CD14-positive monocyte (primary cell): ENCODE measurements around the gene PPOX. TPM values are rescaled to one million over a fixed set of nuclear protein-coding genes. Genes with fewer than 3 reads are reported as not detected.

Source experiments
- DNase-seq, 3 donors: peaks; one replicate each; pipeline ENCODE4 v3.0.0-alpha.2; 2011 to 2022
- H2AFZ ChIP-seq: 2 replicates; pipeline ENCODE4 v1.6.0; 2012; ENCODE audit warnings: mild to moderate bottlenecking, low read depth, low read length, inconsistent platforms; ENCODE audit not compliant: insufficient read depth, poor library complexity, severe bottlenecking
- H3K27ac ChIP-seq, 2 donors: 1 replicate in 1 of 2; 2 replicates in 1 of 2; pipeline ENCODE4 v1.5.1; 2012 to 2013; ENCODE audit warnings: low read length in 2 of 2, control low read depth in 1 of 2, inconsistent platforms in 1 of 2, low read depth in 1 of 2, mild to moderate bottlenecking in 1 of 2
- H3K27me3 ChIP-seq, 2 donors: one replicate each; pipeline versions ENCODE4 v1.6.0 to v1.6.1; 2011 to 2013; ENCODE audit warnings: low read length in 2 of 2; ENCODE audit not compliant: control insufficient read depth in 2 of 2, insufficient read depth in 2 of 2
- H3K36me3 ChIP-seq, 2 donors: replicated peaks in 1 of 2; 1 replicate in 1 of 2; 2 replicates in 1 of 2; pipeline versions ENCODE4 v1.5.1 to v1.6.1; 2012 to 2013; ENCODE audit warnings: low read length in 2 of 2, control low read depth in 1 of 2, inconsistent platforms in 1 of 2, mild to moderate bottlenecking in 1 of 2; ENCODE audit not compliant: insufficient read depth in 2 of 2, control insufficient read depth in 1 of 2
- H3K4me1 ChIP-seq, 2 donors: 1 replicate in 1 of 2; 2 replicates in 1 of 2; pipeline versions ENCODE4 v1.5.1 to v1.6.1; 2012 to 2013; ENCODE audit warnings: low read length in 2 of 2, control low read depth in 1 of 2, inconsistent platforms in 1 of 2, mild to moderate bottlenecking in 1 of 2, moderate library complexity in 1 of 2; ENCODE audit not compliant: insufficient read depth in 2 of 2, control insufficient read depth in 1 of 2
- H3K4me2 ChIP-seq: replicated peaks from 2 replicates; pipeline ENCODE3; 2012; ENCODE audit warnings: low read length, moderate library complexity, mild to moderate bottlenecking; ENCODE audit not compliant: poor library complexity, severe bottlenecking; ENCODE audit errors: extremely low read depth
- H3K4me3 ChIP-seq, 3 experiments: fragments of 200-600 bp in 1 of 3; sonication (generic) in 1 of 3; replicated peaks in 1 of 3; 1 replicate in 2 of 3; 2 replicates in 1 of 3; pipeline ENCODE4 v1.5.1; 2011 to 2013; ENCODE audit warnings: low read length in 3 of 3, mild to moderate bottlenecking in 3 of 3, control low read depth in 2 of 3, low read depth in 2 of 3, inconsistent platforms in 1 of 3, moderate library complexity in 1 of 3
- H3K79me2 ChIP-seq: 2 replicates; pipeline ENCODE4 v1.6.0; 2012; ENCODE audit warnings: mild to moderate bottlenecking, control low read depth, inconsistent platforms, low read length, moderate library complexity; ENCODE audit not compliant: insufficient read depth
- H3K9ac ChIP-seq: 2 replicates; pipeline ENCODE4 v1.6.0; 2017; ENCODE audit warnings: low read length, mild to moderate bottlenecking; ENCODE audit not compliant: insufficient read depth, poor library complexity, severe bottlenecking
- H3K9me3 ChIP-seq, 2 donors: replicated peaks in 1 of 2; 1 replicate in 1 of 2; 2 replicates in 1 of 2; pipeline versions ENCODE4 v1.5.1 to v1.6.1; 2012 to 2013; ENCODE audit warnings: low read length in 2 of 2, control low read depth in 1 of 2; ENCODE audit not compliant: control insufficient read depth in 1 of 2, insufficient read depth in 1 of 2
- H4K20me1 ChIP-seq: 2 replicates; pipeline ENCODE4 v1.6.0; 2012; ENCODE audit warnings: mild to moderate bottlenecking, low read length, control low read depth, moderate library complexity; ENCODE audit not compliant: insufficient read depth
- H3K27ac Mint-ChIP-seq, 7 donors: one replicate each; pipeline ENCODE4 v1.8.0; 2020; ENCODE audit warnings: mild to moderate bottlenecking in 7 of 7, mixed read lengths in 7 of 7, moderate library complexity in 6 of 7, inconsistent platforms in 2 of 7
- H3K27me3 Mint-ChIP-seq, 3 donors: one replicate each; pipeline ENCODE4 v1.8.0; 2021 to 2022; ENCODE audit warnings: low read depth in 3 of 3, mild to moderate bottlenecking in 3 of 3, mixed read lengths in 3 of 3, moderate library complexity in 3 of 3, inconsistent platforms in 1 of 3
- H3K36me3 Mint-ChIP-seq, 2 donors: one replicate each; pipeline ENCODE4 v1.8.0; 2020; ENCODE audit warnings: mixed read lengths in 2 of 2, inconsistent platforms in 1 of 2, mild to moderate bottlenecking in 1 of 2
- H3K4me1 Mint-ChIP-seq: one replicate; pipeline ENCODE4 v1.8.0; 2020; ENCODE audit warnings: mild to moderate bottlenecking, mixed read lengths
- H3K4me3 Mint-ChIP-seq, 2 donors: one replicate each; pipeline ENCODE4 v1.8.0; 2020; ENCODE audit warnings: mild to moderate bottlenecking in 2 of 2, mixed read lengths in 2 of 2, moderate library complexity in 1 of 2
- H3K9me3 Mint-ChIP-seq, 7 donors: one replicate each; pipeline ENCODE4 v1.8.0; 2020 to 2022; ENCODE audit warnings: mixed read lengths in 7 of 7, mild to moderate bottlenecking in 6 of 7, moderate library complexity in 6 of 7, inconsistent platforms in 2 of 7
- CTCF ChIP-seq: fragments of 200-600 bp; IDR thresholded peaks from one replicate; pipeline ENCODE4 v1.8.0; 2022; ENCODE audit warnings: antibody characterized with exemption, mild to moderate bottlenecking
- WGBS: methylation state at CpG from one replicate; pipeline ENCODE4 v1.1.5; 2013; ENCODE audit warnings: missing lambda C conversion rate; ENCODE audit not compliant: insufficient coverage; 5-methylcytosine and 5-hydroxymethylcytosine counted together
- intact Hi-C, 2 donors: fragments of 100-400 bp; cut with micrococcal nuclease; formaldehyde crosslinking; loops; one replicate each; pipeline versions ENCODE4 v1.15.0 to v1.15.1; 2023
- polyA plus RNA-seq, 3 donors: library from polyadenylated mRNA; depleted of rRNA in 1 of 3; unstranded in 2 of 3; stranded (reverse) in 1 of 3; fragments of 300-500 nt in 2 of 3; fragments of >200 nt in 1 of 3; fragmentation: Illumina TruSeq in 2 of 3; gene quantifications; 1 replicate in 2 of 3; 2 replicates in 1 of 3; pipeline ENCODE4 v1.2.3, GENCODE V29; 2012 to 2021

The PPOX gene
- polyA plus RNA-seq, 3 donors: 10.5 to 42.6 (median 10.8) TPM

GRCh38 chr1:161153176-161153575, 13.1 kb upstream of the PPOX start:
- TF ChIP-seq CTCF: no peak
- H2AFZ ChIP-seq: peak overlapping the region; percentile 87
- H3K36me3 Mint-ChIP-seq: peaks cover 10 to 21% of the 10 kb centered on the region in 2 donors
- peak overlapping the region; percentile 81 for H3K4me2 ChIP-seq
- peaks cover 19% of the 10 kb centered on the region for H3K4me1 Mint-ChIP-seq
- peak overlapping the region; percentile 94 to 98 for H3K4me3 Mint-ChIP-seq
- H3K79me2 ChIP-seq: peaks cover 20% of the 10 kb centered on the region
- H3K27ac Mint-ChIP-seq: peak overlapping the region; percentile 48 to 100 (median 99)
- H3K27me3 Mint-ChIP-seq: no peaks in the 10 kb centered on the region
- no peaks in the 10 kb centered on the region for H3K9me3 Mint-ChIP-seq
- DNase-seq: no peak
- H3K27ac ChIP-seq: peak overlapping the region in 1 of 2 donors; percentile 96
- H3K4me1 ChIP-seq: peaks cover 14 to 16% of the 10 kb centered on the region in 2 donors
- H3K9me3 ChIP-seq: no peaks in the 10 kb centered on the region
- H3K36me3 ChIP-seq: peaks cover 13 to 15% of the 10 kb centered on the region in 2 donors
- H4K20me1 ChIP-seq: no peaks in the 10 kb centered on the region
- no CpG with 5 or more reads among the region's 9 CpGs for WGBS
- intact Hi-C loops: loop anchor here in 1 of 2 donors (5.0 kb wide), 1 partner anchor 36 kb away; the partner anchor contains the start of genes NIT1 and PFDN2
- H3K27me3 ChIP-seq: no peaks in the 10 kb centered on the region
- H3K9ac ChIP-seq: peak overlapping the region; percentile 88
- peak overlapping the region; percentile 80 to 98 (median 95) for H3K4me3 ChIP-seq

- Mint-ChIP-seq H3K9me3 (no peaks in the 10 kb centered on the region), H3K4me3 (peak within 1 kb of the TSS; percentile 94 to 98), H3K36me3 (peaks cover 10 to 24% of the 10 kb centered on the region in 2 donors), H3K27ac (peak within 1 kb of the TSS; percentile 98 to 100 (median 100)), H3K4me1 (peaks cover 23% of the 10 kb centered on the region), H3K27me3 (no peaks in the 10 kb centered on the region)
- intact Hi-C loops: loop anchor here in 1 of 2 donors (5.0 kb wide), 1 partner anchor 37 kb away; the partner anchor contains the start of genes NIT1 and PFDN2
- H3K79me2 ChIP-seq: peaks cover 20% of the 10 kb centered on the region
- H3K9me3 ChIP-seq: no peaks in the 10 kb centered on the region
- H3K9ac ChIP-seq: peak within 1 kb of the TSS; percentile 88
- WGBS: under 1% methylated on average over 27 of the region's 33 CpGs
- peak within 1 kb of the TSS; percentile 87 for H2AFZ ChIP-seq
- H3K4me2 ChIP-seq: peak within 1 kb of the TSS; percentile 81
- peaks cover 17 to 20% of the 10 kb centered on the region in 2 donors for H3K36me3 ChIP-seq
- H3K27me3 ChIP-seq: no peaks in the 10 kb centered on the region
- peak; percentile 87 to 92 (median 91) for DNase-seq
- peaks cover 16 to 22% of the 10 kb centered on the region in 2 donors for H3K4me1 ChIP-seq
- H3K27ac ChIP-seq: peak within 1 kb of the TSS; percentile 96 to 98
- H3K4me3 ChIP-seq: peak within 1 kb of the TSS; percentile 80 to 98 (median 95)
- TF ChIP-seq CTCF: no peak
- no peaks in the 10 kb centered on the region for H4K20me1 ChIP-seq
Observed at GRCh38 chr1:161153682-161154337, 12.4 kb upstream of the PPOX start, which contains the start of gene UFC1. Gene UFC1 (plus strand): TSS chr1:161153978. CDS start chr1:161153998, 20 bp downstream.
